HG02798 (cell line): Measurements from ENCODE around the gene TALDO1.
"Not testable (repeated sequence)": the region's sequence is repeated elsewhere in the genome, so short reads cannot be mapped to it uniquely, and the experiment has no call there.

ENCODE experiments used
- ATAC-seq: cut with Tn5 transposase; IDR thresholded peaks from one replicate; pipeline ENCODE4 v1.9.1; 2021; ENCODE audit warnings: mild to moderate bottlenecking; ENCODE audit not compliant: unreplicated experiment, poor library complexity

TALDO1 gene

GRCh38 chr11:728901-729491 is 18.3 kb upstream of the TALDO1 start:
- ATAC-seq = no peak

GRCh38 chr11:729492-730074 is 17.7 kb upstream of the TALDO1 start:
- ATAC-seq = no peak

- no peak for ATAC-seq
Observed at GRCh38 chr11:733072-733471, 14.2 kb upstream of the TALDO1 start.

- ATAC-seq = not testable (repeated sequence)
Observed at GRCh38 chr11:734541-734940, 12.7 kb upstream of the TALDO1 start.

GRCh38 chr11:737366-737765 is 9.9 kb upstream of the TALDO1 start:
- ATAC-seq = no peak

GRCh38 chr11:737899-738298 is 9.4 kb upstream of the TALDO1 start:
- not testable (repeated sequence) for ATAC-seq

GRCh38 chr11:742156-742546 is 5.1 kb upstream of the TALDO1 start:
- ATAC-seq = no peak

- no peak for ATAC-seq
Observed at GRCh38 chr11:742571-743201, 4.6 kb upstream of the TALDO1 start.

GRCh38 chr11:745428-745827 is 1.8 kb upstream of the TALDO1 start:
- ATAC-seq = no peak

GRCh38 chr11:746289-747157 is 741 bp upstream of the TALDO1 start:
- ATAC-seq = peak; percentile 41

GRCh38 chr11:748007-748359 is 719 bp downstream of the TALDO1 start:
- peak; percentile 14 for ATAC-seq

- ATAC-seq = no peak
Observed at GRCh38 chr11:749731-750130, 2.5 kb downstream of the TALDO1 start.

GRCh38 chr11:760236-760635 is 13.0 kb downstream of the TALDO1 start:
- ATAC-seq = no peak

- no peak for ATAC-seq
Observed at GRCh38 chr11:761526-762108, 14.4 kb downstream of the TALDO1 start.

GRCh38 chr11:762421-763072 is 15.3 kb downstream of the TALDO1 start:
- ATAC-seq = no peak

GRCh38 chr11:763073-763463 is 15.8 kb downstream of the TALDO1 start:
- ATAC-seq = no peak

- ATAC-seq = no peak
Observed at GRCh38 chr11:763549-764321, 16.5 kb downstream of the TALDO1 start.

GRCh38 chr11:764322-765024 is 17.2 kb downstream of the TALDO1 start:
- ATAC-seq = no peak
